NCI-H2081 (cell line): ENCODE data around the gene DUT.
"Not testable (repeated sequence)": the region's sequence is repeated elsewhere in the genome, so short reads cannot be mapped to it uniquely, and the experiment has no call there.

Source experiments
- DNase-seq, 2 experiments: peaks; one replicate each; lab custom pipeline; 2025; lab: John Stamatoyannopoulos, UW

The DUT gene

DNA sequence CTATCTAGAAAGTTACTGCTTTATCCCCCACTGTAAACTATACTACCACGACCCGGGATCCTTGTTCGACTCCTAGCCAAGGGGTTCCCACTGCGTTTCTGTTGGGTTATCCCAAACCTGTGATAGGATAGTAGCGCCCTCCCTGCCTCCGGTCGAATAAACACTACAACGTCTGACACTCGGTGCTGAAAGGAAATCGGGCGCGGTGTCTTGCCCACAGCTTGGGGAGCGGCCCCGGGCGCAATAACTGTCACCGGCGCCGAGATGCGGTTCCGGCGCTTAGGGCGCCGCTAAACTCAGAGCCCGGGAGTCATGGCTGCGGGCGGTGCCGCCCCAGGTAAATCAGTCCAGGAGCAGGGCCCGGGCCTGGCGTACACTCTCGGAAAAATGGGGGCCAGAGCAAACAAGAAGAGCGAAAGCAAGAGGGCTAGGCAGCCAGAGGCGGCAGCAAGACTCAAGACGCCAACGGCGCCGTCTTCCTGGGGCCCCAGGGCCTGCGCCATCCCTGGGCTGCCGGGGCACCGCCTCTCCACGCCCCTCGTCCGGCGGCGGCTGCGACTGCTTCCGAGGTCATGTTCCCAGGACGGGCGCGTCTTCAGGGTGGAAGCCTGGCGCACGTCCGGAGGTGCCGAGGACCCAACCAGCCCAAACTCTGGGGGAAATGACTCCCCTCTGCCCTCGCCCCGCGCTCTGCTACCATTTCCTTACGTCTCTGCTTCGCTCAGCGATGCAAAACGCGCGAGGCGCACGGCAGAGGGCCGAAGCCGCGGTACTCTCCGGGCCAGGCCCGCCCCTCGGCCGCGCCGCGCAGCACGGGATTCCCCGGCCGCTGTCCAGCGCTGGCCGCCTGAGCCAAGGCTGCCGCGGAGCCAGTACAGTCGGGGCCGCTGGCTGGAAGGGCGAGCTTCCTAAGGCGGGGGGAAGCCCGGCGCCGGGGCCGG is at the start of gene DUT:
Gene DUT, plus strand, starts transcription at position 575 of the 941 bp plus-strand sequence. Its CDS starts 87 bp downstream, at position 662.
- peak; percentile 64 to 76 for DNase-seq

DNA sequence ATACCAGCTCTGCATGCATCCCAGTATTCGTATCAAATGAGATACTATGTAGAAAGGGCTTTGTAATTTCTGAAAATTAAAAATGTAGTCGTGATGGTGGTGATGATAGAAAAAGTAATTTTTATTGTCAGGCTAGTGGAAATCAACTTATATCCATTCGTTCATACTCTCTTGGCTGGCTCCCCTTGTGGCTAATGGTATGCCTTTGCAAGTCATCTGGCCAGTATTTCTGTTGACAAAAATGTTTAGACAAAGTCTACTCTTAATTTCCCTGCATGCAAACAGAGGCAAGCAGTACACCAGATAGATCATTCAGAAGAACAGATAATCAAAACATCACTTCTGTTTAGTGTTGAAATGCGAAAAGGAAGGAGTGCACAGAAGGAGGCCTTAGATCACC is 49.6 kb upstream of the DUT start:
- no peak for DNase-seq

DNA sequence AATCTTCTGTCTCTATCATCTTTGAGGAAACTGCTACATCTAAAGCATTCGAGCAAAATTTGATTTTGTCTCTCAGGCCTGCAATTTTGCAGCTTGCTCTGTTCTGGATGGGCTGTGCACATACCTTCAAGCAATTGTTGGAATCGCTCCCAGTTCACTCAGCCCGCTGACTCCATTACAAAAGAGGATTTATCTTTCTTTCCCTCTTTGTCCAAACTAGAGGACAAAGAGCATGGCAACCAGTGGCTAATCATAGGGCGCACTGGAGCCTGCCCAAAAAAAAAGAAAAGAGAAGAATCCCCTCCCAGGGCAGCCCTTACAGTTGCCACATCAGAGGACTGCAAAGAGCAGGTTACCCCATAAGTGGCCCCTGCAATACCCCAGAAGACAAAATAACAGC is 49.0 kb upstream of the DUT start:
- peak in 1 of 2 experiments; percentile 22 for DNase-seq

DNA sequence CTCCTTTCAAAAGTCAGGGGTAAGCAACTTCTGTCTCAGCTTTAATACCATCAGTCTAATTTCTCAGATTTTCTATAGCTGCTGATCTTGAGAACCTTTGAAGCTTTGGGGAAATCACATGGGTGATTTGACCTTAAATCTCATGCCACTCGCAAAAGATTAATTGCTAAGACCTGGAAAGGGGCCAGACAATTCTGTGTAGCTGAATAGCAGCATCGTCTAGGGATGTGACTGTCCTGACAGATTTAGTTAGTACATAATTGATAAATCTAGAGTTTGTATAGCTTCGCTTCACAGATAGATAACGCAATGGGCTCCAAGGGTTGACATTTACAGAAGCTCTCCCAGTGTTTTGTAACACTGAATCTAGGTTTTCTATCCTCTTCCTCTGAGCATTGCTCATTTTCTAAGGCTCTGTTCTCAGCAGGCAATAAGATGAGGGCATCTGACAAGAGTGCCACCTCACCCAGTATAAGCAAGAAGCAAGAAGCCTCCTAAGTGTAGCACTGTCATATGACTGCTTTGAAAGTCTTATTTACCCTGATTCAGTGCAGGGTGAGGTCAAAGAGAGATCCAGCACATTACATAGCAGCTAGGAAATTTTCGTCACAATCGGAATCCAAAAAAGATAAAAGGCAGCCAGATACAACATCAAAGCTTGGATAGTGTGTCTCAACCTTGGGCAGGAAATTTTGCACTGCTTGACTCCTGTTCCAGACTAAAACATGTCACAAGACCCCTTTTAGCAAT is 47.7 kb upstream of the DUT start:
- DNase-seq: no peak

DNA sequence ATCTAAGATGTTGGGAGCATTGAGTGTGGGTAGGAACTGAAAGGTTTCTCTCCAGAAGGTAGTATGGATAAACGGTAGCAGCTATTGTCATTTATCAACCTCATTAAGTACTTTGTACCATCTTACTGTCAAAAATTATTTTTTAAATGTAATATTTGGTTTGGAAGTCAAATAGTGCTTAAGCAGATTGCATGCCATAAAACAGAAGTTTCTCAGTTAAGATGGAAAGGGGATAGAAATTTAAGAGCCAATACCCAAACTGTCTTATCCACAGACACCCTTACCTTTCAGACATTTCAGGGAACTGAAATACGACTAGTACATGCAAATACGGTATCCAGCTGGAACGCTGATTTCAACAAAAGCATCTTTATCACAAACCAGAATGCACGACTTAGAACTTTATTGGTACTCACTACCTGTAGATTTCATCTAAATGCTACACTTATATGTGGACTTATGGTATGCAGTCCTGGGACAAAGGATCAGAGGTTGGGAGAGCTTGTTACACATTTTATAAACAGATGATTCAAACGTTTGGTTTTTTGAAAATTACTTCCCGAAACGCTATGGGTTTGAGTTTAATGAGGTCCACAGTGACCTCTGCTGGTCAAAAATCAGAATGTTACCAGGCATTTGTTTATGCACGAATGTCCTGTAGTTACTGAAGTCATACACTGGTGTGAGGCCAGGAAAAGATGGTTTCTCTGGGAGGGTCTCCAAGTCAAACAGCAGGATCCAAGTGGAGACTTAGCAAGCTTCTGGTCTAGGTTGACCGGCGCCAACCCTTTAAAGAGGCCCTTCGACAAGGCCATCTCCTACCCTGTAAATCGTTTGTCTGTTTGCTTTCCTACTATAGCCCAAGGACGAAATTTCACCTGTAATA is 45.7 kb upstream of the DUT start:
- peak; percentile 79 to 88 for DNase-seq

DNA sequence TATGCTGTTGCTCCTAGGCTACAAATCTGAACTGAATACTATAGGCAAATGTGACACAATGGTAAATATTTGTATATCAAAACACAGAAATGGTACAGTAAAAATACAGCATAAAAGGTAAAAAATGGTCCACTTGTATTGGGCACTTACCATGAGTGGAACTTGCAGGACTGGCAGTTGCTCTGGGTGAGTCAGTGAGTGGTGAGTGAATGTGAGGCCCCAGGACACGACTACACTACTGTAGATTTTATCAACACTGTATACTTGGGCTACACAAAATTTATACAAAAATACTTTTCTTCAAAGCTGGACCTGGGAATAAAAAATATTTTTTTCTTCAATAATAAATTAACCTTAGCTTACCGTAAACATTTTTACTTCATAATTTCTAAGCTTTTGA is 41.6 kb upstream of the DUT start:
- DNase-seq: no peak

DNA sequence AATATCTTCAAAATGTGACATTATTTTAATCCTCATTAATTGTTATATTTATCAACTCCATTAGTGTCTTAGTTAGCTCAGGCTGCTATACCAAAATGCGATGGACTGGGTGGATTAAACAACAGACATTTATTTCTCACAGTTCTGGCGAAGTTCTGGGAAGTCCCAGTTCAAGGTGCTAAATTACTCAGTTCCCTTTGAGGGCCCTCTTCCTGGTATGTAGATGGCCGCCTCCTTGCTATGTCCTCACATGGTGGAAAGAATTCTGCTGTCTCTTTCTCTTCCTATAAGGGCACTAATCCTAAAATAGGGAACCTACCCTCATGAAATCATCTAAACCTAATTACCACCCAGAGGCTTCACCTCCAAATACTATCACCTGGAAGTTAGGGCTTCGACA is 38.8 kb upstream of the DUT start:
- DNase-seq: no peak

DNA sequence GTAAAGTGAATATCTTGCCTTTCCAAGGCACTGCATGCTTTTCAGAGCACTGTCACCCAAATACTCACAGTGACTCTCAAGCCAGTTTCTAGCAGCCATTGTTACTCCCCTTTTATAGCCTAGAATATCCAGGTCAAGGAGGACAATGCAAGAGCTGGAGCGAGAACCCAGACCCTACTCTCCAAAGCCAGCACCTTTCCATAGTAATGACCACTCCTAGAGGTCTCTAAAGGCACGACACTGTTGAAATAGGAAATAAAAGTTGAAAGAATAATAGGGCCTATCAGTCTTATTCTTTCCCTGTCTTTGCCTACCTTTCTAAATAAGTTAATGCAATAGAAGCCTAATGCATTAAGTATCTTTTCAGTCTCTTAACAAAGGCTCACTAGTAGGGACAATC is 33.6 kb upstream of the DUT start:
- no peak for DNase-seq

DNA sequence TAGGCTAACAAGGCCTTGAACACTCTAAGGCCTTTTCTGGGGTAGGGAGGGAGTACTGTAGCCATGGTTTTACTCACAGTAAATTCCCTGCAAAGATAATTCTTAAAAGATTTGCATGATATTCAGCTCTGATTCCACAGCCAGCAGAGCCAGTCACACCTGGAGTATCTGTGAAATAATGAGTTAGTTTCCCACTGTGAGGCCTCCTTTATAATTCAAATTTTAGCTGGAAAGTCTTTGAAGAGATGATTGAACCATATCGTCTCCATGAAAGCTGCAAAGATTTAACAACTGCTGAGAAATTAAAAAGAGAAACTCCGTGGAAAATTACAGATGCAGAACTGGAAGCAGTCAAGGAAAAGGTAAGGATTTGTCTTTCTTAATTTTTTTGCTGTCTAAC is 32.3 kb upstream of the DUT start:
- DNase-seq: no peak

DNA sequence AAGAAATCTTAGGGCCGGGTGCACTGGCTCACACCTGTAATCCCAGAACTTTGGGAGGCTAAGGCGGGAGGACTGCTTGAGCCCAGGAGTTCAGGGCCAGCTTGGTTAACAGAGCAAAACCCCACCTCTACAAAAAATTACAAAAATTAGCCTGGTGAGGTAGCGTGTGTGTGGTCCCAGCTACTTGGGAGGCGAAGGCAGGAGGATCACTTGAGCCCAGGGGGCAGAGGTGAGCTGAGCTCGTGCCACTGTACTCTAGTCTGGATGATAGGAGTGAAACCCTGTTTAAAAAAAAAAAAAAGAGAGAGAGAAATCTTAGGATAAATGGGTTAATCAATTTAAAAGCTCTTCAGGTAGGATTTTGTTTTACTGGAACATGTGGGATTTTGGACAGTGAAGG is 31.2 kb upstream of the DUT start:
- DNase-seq: no peak

DNA sequence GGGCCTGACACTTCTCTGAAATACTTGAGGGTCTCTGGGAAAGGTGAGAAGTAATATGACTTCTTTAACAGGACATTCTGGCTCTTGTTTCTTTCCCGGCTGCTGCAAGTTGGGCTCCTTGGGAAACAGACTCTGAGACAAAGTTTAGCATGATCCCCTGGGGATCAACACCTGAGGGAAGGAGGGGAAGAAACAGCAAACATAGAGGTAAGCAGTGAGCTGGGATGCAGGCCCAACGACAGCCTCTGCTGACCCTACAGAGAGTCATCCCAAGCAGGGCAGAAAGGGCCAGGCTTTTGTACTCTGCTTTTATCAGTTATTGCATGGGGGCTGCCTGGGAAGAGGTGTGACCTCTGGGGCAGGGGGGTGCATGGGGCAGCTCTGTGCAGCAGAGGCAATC is 26.8 kb upstream of the DUT start:
- no peak for DNase-seq

DNA sequence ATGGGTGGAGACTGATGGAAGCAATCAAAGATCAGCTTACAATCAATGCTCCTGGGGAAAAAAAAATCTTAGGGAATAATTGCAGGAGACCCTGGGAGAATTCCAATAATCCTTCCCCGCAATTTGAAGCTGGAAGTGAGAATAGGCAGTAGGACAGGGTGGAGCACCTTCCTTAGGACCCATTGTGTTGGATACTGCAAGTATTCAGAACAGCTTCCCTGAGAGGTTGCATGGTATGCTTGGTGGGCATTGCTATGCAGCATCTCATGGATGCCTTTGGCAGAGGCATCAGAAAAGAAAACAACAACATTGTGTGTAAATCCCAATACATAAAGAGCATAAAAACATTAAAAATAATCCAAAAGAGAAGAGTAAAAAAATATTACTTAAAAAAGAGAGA is 24.6 kb upstream of the DUT start:
- no peak for DNase-seq

DNA sequence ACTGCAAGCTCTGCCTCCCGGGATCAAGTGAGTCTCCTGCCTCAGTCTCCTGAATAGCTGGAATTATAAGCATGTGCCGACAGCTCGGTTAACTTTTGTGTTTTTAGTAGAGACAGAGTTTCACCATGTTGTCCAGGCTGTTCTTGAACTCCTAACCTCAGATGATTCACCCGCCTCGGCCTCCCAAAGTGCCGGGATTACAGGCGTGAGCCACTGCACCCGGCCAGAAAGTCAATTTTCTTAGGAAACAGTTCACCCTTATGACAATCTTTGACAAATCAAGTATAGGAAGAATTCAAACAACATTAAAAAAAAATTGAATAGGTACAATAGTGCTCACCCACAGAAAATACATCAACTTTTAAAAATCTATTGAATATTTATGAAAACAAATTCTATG is 23.6 kb upstream of the DUT start:
- DNase-seq: no peak

DNA sequence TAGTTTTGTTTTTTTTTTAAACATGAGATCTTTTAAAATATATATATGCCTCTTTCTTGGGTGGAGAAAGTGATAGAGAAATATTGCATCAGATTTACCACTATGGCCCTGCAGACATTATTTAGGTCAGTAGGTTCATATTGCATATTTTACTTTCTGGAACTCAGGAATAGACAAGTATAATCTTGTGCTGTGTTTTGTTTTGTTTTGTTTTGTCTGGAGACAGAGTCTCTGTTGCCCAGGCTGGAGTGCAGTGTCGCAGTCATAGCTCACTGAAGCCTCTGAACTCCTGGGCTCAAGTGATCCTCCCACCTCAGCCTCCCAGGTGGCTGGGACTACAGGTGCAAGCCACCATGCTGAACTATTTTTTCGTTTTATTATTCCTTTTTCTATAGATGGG is 21.5 kb upstream of the DUT start:
- DNase-seq: no peak

DNA sequence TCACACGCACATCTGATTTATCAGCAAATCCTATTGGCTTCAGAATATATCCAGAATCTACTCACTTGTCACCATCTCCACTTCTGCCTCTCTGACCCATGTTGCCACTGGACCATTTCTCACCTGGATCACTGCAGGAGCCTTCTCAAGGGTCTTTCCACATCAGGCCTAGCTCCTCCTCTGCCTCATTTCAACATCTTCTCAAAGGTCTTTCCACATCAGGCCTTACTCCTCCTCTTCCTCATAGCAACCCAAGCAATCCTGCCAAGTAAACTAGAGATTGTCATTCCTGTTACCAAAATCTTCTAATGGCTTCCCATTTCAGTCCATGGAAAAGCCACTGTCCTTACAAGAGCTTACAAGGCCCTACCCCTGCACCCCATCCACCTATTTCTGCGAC is 18.0 kb upstream of the DUT start:
- DNase-seq: no peak

DNA sequence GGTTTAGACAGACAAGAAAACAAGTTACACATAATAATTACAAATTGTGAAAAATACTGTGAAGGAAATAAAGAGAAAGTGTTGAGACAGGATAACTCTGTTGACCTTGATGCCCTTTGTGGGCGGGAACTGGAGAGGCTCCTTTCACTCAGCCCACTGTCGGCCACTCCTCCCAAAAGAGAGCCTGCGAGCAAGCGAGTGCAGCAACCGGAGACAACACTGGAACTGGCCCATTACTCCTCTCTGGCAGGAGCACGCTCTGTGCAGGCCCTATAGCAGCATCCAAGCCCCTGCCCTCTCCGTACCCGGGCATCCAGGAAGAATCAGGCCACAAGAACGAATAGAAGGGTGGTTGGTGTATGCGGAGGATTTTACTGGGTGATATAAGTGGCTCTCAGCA is 16.2 kb upstream of the DUT start:
- no peak for DNase-seq

DNA sequence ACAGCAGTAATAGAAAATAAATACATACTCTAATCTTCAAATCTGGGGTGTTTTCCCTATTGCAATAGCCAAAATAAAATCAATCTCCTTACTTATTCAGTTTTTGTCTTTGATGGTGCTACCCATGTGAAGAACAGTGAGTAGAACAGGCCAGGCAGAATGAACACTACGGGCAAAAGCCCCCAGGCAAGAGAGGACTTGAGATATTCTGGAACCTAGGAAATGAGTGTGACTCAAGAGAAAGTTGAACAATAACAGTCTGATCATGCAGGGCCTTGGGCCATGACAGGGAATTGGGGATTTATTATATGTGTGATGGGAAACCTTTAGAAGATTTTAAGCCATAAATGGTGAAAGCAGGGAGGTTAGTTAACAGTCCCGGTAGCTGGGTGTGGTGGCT is 14.0 kb upstream of the DUT start:
- DNase-seq: no peak

DNA sequence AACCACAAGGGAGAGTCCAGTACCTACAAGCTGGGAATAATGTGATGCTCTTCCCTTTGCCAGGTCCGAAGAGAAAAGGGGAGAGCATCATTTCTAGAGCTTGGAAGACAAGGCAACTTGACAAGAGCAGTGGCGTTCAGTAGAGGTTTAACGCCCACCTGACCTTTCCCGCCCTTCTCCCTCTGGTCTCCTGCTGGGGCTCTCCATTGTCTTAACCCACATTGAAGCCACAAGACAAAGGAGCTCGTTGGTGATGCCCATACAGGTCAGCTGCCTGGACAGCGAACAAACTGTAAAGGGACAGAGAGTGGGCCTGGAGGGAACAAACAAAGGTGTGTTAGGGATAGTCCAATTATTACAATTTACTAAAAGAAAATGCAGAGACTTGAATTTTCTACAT is 13.1 kb upstream of the DUT start:
- no peak for DNase-seq

DNA sequence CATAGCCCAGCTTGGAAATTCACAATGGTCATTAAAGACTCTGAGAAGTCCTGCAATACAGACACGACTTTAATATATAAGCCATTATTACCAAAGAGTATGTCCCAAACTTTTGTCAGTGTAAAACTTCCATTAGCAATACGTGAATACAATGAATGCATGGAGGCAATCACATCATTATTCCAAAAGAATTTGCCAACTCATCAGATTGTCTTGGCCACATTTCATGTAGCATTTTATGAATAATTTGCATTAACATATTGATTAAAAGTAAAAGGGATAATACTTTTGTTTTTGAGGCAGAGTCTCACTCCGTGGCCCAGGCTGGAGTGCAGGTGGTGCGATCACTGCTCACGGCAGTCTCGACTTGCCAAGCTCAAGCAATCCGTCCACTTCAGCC is 7.9 kb upstream of the DUT start:
- no peak for DNase-seq

DNA sequence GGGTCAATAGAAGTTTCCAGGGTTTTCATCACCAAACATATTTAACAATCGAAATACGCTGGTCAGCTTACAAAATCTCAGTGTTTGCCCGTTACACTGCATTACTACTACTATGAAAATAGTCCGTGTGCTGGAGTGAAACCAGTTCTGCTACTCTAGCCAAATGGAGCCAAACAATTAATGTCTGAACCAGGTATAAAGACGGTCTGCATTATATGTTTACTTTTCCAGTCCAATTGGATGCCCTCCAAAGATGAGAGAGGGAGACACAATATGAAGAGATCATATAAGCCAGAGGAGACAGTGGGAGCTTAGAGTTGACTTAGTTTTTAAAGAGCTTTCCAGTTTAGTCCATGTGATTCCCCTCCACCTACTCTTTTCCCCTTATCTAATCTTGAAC is 6.3 kb upstream of the DUT start:
- peak in 1 of 2 experiments; percentile 41 for DNase-seq

DNA sequence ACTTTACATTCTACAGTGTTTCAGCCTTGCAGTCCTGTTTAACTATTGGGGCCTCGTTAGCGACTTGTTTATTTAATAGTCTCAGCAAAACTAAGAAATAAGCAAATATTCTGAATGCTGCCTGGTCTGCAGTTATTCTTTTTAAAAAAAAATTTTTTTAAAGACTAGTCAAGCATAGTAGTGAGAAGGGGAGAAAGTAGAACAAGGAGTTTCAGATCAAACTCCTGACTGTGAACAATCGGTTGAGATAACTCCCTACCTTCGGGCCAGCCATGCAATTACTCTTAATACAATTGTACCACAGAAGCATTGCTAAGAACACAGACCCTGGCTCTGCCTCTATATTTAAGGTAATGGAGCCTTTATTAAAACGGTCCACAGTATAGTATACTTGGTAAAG is 5.8 kb upstream of the DUT start:
- no peak for DNase-seq

DNA sequence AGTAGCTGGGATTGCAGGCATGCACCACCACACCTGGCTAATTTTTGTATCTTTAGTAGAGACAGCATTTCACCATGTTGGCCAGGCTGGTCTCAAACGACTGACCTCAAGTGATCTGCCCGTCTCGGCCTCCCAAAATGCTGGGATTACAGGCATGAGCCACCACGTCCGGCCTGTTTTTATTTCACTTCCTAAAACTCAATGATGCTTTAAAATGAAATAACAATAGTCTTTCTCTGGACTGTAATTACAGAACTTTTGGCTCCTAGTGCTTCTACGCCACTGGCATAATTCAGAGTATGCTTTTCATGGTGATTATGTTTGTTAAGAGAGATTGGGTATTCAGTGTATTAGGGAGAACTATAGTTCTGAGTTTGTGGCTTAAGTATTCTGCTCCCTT is 5.0 kb upstream of the DUT start:
- not testable (repeated sequence) for DNase-seq
